SU-DHL-6 (cell line): ENCODE results near the gene CLEC12A.

Source experiments
- H2AFZ ChIP-seq: fragments of 200-600 bp; sonication (generic); 2 replicates; pipeline ENCODE4 v1.6.1; 2014; ENCODE audit warnings: low read depth, mild to moderate bottlenecking, moderate library complexity, mixed read lengths, antibody characterized with exemption, low read length; ENCODE audit not compliant: severe bottlenecking
- H3F3A ChIP-seq: fragments of 200-600 bp; shearing (Covaris generic); 2 replicates; pipeline ENCODE4 v1.6.0; 2016; ENCODE audit warnings: antibody characterized with exemption, mild to moderate bottlenecking; ENCODE audit not compliant: insufficient read depth
- H3K27ac ChIP-seq: fragments of 200-600 bp; sonication (generic); 2 replicates; pipeline ENCODE4 v1.5.1; 2016; ENCODE audit warnings: low read depth, mild to moderate bottlenecking, low read length, moderate library complexity, mixed read lengths
- H3K27me3 ChIP-seq: fragments of 200-600 bp; sonication (generic), shearing (Covaris generic); 2 replicates; pipeline ENCODE4 v1.6.0; 2014; ENCODE audit warnings: mild to moderate bottlenecking, low read length
- H3K36me3 ChIP-seq: fragments of 200-600 bp; sonication (generic); 2 replicates; pipeline ENCODE4 v1.6.1; 2014; ENCODE audit warnings: mild to moderate bottlenecking, low read length, mixed read lengths
- H3K4me2 ChIP-seq: fragments of 300-600, 200-600 bp; shearing (Covaris generic), sonication (generic); 2 replicates; pipeline ENCODE4 v1.6.0; 2014; ENCODE audit warnings: low read length, low read depth, mild to moderate bottlenecking; ENCODE audit not compliant: poor library complexity, severe bottlenecking
- H3K4me3 ChIP-seq: fragments of 200-600 bp; sonication (generic); 2 replicates; pipeline ENCODE4 v1.5.1; 2014; ENCODE audit warnings: antibody characterized with exemption, low read length, mild to moderate bottlenecking, mixed read lengths; ENCODE audit not compliant: insufficient read depth, poor library complexity, severe bottlenecking
- H3K79me2 ChIP-seq: fragments of 200-600 bp; sonication (generic); 2 replicates; pipeline ENCODE4 v1.6.1; 2014; ENCODE audit warnings: mild to moderate bottlenecking, low read length, moderate library complexity; ENCODE audit not compliant: insufficient read depth
- H3K9ac ChIP-seq: fragments of 200-600 bp; sonication (generic); 2 replicates; pipeline ENCODE4 v1.7.0; 2014; ENCODE audit warnings: mild to moderate bottlenecking, low read length
- H3K9me2 ChIP-seq: fragments of 200-600 bp; sonication (generic); replicated peaks from 2 replicates; pipeline ENCODE4 v1.6.1; 2014; ENCODE audit warnings: low read length; ENCODE audit not compliant: insufficient read depth
- H3K9me3 ChIP-seq: fragments of 200-600 bp; sonication (generic); 2 replicates; pipeline ENCODE4 v1.6.1; 2014; ENCODE audit warnings: low read length, mixed read lengths; ENCODE audit not compliant: insufficient read depth
- H4K20me1 ChIP-seq: fragments of 200-600 bp; sonication (generic); 2 replicates; pipeline ENCODE4 v1.6.1; 2014; ENCODE audit warnings: low read depth, mild to moderate bottlenecking, antibody characterized with exemption, low read length, moderate library complexity, mixed read lengths
- EZH2phosphoT487 ChIP-seq: fragments of 200-600 bp; sonication (generic), shearing (Covaris generic); conservative IDR thresholded peaks from 2 replicates; pipeline ENCODE4 v1.6.1; 2018; ENCODE audit warnings: mild to moderate bottlenecking, antibody characterized with exemption, low read length, moderate library complexity, mixed read lengths
- TF ChIP-seq, protein P1 (sequence below): fragments of 200-600 bp; sonication (generic); IDR thresholded peaks from one replicate; pipeline ENCODE4 v1.5.1; 2017; ENCODE audit warnings: antibody characterized with exemption, mild to moderate bottlenecking, low read length, moderate library complexity; ENCODE audit not compliant: insufficient read depth, poor library complexity, severe bottlenecking

Gene CLEC12A

DNA sequence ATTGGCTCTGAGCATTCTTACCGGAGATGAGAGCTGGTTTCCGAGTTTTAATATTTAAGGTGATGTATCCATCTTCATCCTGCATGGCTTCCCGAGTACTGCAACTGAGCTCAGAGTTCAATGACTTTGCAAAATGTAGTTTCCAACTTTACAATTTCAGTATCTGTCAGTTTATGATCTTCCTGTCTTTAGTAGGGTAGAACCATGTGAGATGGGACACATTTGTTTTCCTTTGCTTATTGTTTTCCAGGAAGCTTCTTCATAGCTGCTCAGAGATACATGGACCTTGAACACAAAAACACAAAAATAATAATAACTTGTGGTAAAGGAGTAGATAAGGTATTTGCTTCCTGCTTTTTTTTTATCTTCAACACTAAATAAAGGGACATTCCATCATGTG, 27.8 kb downstream of the CLEC12A start, which contains the start of gene CLEC1B:
TSS of gene CLEC1B (minus strand) at position 106 of the 400 bp plus-strand sequence. CDS start at position 85, 21 bp downstream.
- Histone ChIP-seq H3K79me2 (no peaks in the 10 kb centered on the region), H2AFZ (no peak within 1 kb of the TSS), H3K27me3 (no peaks in the 10 kb centered on the region), H3K4me3 (no peak within 1 kb of the TSS), H3F3A (no peaks in the 10 kb centered on the region), H3K27ac (no peak within 1 kb of the TSS), H3K9me3 (no peaks in the 10 kb centered on the region), H3K4me2 (no peak within 1 kb of the TSS), H3K9me2 (no peaks in the 10 kb centered on the region), H3K36me3 (no peaks in the 10 kb centered on the region), H4K20me1 (no peaks in the 10 kb centered on the region), H3K9ac (no peak within 1 kb of the TSS)
- TF ChIP-seq EZH2phosphoT487, result no peak
- TF ChIP-seq, protein P1, sequence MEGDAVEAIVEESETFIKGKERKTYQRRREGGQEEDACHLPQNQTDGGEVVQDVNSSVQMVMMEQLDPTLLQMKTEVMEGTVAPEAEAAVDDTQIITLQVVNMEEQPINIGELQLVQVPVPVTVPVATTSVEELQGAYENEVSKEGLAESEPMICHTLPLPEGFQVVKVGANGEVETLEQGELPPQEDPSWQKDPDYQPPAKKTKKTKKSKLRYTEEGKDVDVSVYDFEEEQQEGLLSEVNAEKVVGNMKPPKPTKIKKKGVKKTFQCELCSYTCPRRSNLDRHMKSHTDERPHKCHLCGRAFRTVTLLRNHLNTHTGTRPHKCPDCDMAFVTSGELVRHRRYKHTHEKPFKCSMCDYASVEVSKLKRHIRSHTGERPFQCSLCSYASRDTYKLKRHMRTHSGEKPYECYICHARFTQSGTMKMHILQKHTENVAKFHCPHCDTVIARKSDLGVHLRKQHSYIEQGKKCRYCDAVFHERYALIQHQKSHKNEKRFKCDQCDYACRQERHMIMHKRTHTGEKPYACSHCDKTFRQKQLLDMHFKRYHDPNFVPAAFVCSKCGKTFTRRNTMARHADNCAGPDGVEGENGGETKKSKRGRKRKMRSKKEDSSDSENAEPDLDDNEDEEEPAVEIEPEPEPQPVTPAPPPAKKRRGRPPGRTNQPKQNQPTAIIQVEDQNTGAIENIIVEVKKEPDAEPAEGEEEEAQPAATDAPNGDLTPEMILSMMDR, result no peak

DNA sequence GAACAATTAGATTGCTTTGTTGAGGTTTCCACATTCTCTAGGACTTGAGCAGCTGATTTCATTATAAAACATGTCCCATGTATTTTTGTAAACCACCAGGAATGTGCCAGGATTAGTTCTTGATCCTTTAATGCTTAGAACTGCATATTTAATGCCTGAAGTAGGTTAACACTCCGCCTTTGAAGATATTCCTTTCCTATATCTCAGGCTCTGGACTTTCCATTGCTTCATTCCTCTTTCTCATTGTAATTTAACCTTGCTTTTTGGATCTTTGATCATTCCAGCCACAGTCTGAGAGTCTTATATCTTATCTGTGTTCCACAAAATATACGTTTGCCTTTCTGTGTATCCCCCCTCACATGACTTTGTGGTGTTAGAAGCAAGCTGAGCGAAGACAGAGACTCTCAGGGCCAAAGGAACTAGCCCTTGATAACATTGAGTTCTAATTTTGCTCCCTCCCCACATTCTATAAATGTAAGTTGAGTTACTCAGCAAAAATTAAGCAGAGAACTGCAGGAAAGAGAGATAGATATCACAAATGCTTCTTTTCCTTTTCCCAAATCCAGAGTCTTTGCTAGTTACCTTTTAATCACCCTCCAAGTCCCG, 30.1 kb downstream of the CLEC12A start:
- no peak overlapping the region for H2AFZ ChIP-seq
- TF ChIP-seq, protein P1, result no peak
- TF ChIP-seq EZH2phosphoT487, result no peak
- no peaks in the 10 kb centered on the region for H3K79me2 ChIP-seq
- H3K9ac ChIP-seq, result no peak overlapping the region
- no peaks in the 10 kb centered on the region for H3K9me2 ChIP-seq
- H3K27me3 ChIP-seq, result no peaks in the 10 kb centered on the region
- no peaks in the 10 kb centered on the region for H3K36me3 ChIP-seq
- H3K4me3 ChIP-seq, result no peak overlapping the region
- no peaks in the 10 kb centered on the region for H3F3A ChIP-seq
- H3K27ac ChIP-seq, result no peak overlapping the region
- H4K20me1 ChIP-seq, result no peaks in the 10 kb centered on the region
- no peaks in the 10 kb centered on the region for H3K9me3 ChIP-seq
- H3K4me2 ChIP-seq, result no peak overlapping the region

DNA sequence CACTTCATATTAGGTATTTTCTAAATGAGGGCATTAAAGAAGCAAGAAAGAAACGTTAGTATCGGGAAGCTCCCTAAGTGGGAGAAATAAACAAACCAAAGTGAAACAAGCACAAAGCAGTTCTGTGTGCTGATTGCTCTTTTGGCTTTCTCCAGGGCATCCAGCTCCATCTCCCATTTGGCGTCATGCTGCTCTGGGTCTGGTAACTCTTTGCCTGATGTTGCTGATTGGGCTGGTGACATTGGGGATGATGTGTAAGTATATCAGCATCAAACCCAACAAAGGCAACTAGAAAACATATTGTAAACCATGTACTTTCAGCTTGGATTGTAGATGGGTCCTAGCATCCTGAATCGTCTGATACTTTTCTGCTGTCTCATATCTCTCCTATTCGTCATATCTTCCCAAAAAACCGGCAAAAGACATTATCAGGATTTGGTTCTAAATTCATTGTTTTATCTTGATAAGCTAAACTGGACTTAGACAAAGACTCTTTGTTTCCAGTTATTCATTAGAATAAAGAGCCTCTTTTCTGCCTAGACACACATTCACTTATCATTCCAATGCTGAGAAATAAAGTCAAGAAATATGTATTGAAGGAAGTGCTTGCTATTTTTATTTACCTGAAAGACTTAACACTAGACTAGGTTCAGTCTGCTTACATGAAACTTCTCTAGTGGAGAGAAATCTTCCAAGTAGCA, 41.6 kb downstream of the CLEC12A start:
- H2AFZ ChIP-seq, result no peak overlapping the region
- no peaks in the 10 kb centered on the region for H3K9me2 ChIP-seq
- H3F3A ChIP-seq, result no peaks in the 10 kb centered on the region
- H3K9me3 ChIP-seq, result no peaks in the 10 kb centered on the region
- H3K9ac ChIP-seq, result no peak overlapping the region
- no peaks in the 10 kb centered on the region for H3K79me2 ChIP-seq
- no peak overlapping the region for H3K4me3 ChIP-seq
- TF ChIP-seq, protein P1, result no peak
- no peak for TF ChIP-seq EZH2phosphoT487
- no peaks in the 10 kb centered on the region for H3K36me3 ChIP-seq
- H3K27me3 ChIP-seq, result no peaks in the 10 kb centered on the region
- no peaks in the 10 kb centered on the region for H4K20me1 ChIP-seq
- no peak overlapping the region for H3K4me2 ChIP-seq
- no peak overlapping the region for H3K27ac ChIP-seq
